ENCODE data around the gene EEF2.

GRCh38 chr19:4034048-4035017 lies 49.1 kb upstream of the EEF2 start:
- TF ChIP-seq CTCF (IDR thresholded peaks at IDR 0.05) (no peak), POLR2A (IDR thresholded peaks at IDR 0.05) (no peak)
